Measurements from ENCODE around the gene WSCD2. TPM values are rescaled to one million over a fixed set of nuclear protein-coding genes. Genes with fewer than 3 reads are reported as not detected.

The WSCD2 gene
- total and polyA plus RNA-seq, 8 donors: 0.25 to 6.7 (median 1.4) TPM; not detected in 3

DNA sequence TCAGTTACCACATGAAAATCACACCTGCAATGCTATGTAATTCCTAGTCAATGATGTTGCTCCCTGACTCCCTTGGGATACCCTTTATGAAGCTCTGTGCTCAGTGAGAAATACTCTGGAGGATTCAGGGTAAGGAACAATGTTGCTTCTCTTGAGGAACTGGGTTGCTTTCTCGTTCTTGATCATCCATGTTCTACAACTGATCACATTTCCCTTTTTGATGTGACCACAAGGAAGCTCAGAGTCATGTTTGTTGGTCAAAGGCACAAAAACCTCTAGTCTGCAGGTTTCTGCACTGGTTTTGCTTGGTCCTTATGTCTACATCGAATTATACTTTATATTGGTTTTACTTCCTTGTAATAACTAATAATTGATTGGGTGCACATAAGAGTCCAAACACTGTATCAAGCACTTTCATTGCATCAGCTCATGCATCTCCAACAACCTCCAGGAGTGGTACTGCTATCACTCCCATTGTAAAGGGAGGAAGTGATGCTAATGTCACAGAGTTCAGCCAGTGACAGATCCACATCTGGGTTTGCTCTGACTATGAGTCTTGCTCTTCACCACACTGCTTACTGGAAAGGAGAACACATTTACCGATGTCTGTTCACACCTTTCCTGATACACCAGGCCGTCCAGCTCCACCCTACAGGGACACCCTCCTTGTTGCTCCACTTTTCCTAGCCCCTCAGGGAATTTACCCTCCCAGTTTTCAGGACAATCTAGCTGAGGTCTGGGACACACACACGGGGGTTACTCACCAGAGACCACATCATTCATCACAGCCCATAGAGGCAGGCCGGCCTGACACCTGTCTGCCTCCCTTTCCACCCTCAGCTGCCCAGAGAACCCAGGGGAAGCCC, 169.0 kb downstream of the WSCD2 start:
- peak overlapping the region in 2 of 5 donors; percentile 14 to 19 for H3K27ac ChIP-seq
- H3K27me3 ChIP-seq: peaks cover 0 to 6% (median 0%) of the 10 kb centered on the region in 3 donors
- H3K4me1 ChIP-seq: peaks cover 10 to 20% (median 11%) of the 10 kb centered on the region in 4 donors
- no peak overlapping the region for H3K4me3 ChIP-seq
- intact Hi-C loops (cut with DNase I; ENCODE audit: low total_unique reads): no loop called here
- no peak for DNase-seq
- H3K36me3 ChIP-seq: no peaks in the 10 kb centered on the region
- TF ChIP-seq POLR2AphosphoS5 (IDR thresholded peaks at IDR 0.05): no peak
- TF ChIP-seq POLR2A (IDR thresholded peaks at IDR 0.05): no peak
- no peak for TF ChIP-seq EP300 (IDR thresholded peaks at IDR 0.05)
- TF ChIP-seq, protein P1, sequence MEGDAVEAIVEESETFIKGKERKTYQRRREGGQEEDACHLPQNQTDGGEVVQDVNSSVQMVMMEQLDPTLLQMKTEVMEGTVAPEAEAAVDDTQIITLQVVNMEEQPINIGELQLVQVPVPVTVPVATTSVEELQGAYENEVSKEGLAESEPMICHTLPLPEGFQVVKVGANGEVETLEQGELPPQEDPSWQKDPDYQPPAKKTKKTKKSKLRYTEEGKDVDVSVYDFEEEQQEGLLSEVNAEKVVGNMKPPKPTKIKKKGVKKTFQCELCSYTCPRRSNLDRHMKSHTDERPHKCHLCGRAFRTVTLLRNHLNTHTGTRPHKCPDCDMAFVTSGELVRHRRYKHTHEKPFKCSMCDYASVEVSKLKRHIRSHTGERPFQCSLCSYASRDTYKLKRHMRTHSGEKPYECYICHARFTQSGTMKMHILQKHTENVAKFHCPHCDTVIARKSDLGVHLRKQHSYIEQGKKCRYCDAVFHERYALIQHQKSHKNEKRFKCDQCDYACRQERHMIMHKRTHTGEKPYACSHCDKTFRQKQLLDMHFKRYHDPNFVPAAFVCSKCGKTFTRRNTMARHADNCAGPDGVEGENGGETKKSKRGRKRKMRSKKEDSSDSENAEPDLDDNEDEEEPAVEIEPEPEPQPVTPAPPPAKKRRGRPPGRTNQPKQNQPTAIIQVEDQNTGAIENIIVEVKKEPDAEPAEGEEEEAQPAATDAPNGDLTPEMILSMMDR (IDR thresholded peaks at IDR 0.05): no peak
- WGBS, 5 donors: 72 to 86% (median 77%) methylated on average over 5 to 6 of the region's 6 CpGs
- no peaks in the 10 kb centered on the region for H3K9me3 ChIP-seq

DNA sequence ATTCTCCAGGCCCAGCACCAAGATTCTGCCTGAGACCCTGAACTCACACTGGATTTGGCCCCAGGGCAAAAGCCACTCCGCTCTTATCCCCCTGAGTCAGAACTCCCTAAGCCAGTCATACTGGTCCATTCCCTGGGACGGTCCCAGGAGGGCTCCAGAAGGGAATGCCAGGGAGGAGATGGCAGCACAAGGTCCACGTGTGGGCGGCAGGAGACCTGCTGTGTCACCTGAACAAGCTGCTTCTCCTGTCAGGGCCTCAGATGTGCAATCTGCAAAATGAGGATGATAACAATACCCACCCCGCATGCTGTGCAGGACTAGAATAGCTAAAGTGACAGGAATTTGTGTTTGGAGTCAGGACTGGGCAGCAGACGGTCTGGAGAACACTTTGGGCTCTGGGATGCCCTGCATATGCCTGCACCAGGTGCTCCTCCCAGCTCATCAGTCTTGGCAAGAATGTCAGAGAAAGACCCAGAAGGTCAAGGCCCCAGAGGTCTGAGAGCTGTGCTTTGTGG, 169.7 kb downstream of the WSCD2 start:
- Histone ChIP-seq H3K27ac (peak overlapping the region in 2 of 5 donors; percentile 14 to 19), H3K27me3 (peaks cover 0 to 6% (median 0%) of the 10 kb centered on the region in 3 donors), H3K4me3 (no peak overlapping the region), H3K4me1 (peaks cover 13 to 27% (median 17%) of the 10 kb centered on the region in 4 donors), H3K9me3 (no peaks in the 10 kb centered on the region), H3K36me3 (no peaks in the 10 kb centered on the region)
- no peak for TF ChIP-seq EP300 (IDR thresholded peaks at IDR 0.05)
- TF ChIP-seq, protein P1 (IDR thresholded peaks at IDR 0.05): no peak
- no peak for TF ChIP-seq POLR2AphosphoS5 (IDR thresholded peaks at IDR 0.05)
- no peak for DNase-seq
- 78 to 90% (median 88%) methylated on average over 6 of the region's 6 CpGs for WGBS, 5 donors
- intact Hi-C loops (cut with DNase I; ENCODE audit: low total_unique reads): no loop called here

DNA sequence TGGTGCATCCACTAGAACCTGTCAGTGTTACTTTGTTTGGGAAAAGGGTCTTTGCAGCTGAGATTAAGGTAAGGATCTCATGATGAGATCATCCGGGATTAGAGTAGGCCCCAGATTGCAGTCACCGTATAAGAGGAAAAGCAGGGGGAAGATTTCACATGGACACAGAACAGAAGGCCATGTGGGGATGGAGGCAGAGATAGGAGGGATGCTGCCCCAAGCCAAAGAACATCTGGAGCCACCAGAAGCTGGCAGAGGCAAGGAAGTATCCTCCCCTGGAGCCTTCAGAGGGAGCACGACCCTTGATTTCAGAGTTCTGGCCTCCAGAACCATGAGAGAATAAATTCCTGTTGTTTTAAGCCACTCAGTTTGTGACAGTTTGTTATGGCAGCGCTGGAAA, 170.4 kb downstream of the WSCD2 start:
- no peak for TF ChIP-seq POLR2A (IDR thresholded peaks at IDR 0.05)
- TF ChIP-seq EP300 (IDR thresholded peaks at IDR 0.05): no peak
- TF ChIP-seq, protein P1 (IDR thresholded peaks at IDR 0.05): no peak
- no peak for TF ChIP-seq POLR2AphosphoS5 (IDR thresholded peaks at IDR 0.05)
- H3K4me3 ChIP-seq: no peak overlapping the region
- no peaks in the 10 kb centered on the region for H3K9me3 ChIP-seq
- intact Hi-C loops (cut with DNase I; ENCODE audit: low total_unique reads): no loop called here
- DNase-seq: no peak
- peaks cover 16 to 34% (median 21%) of the 10 kb centered on the region in 4 donors for H3K4me1 ChIP-seq
- 72 to 79% (median 75%) methylated on average over 4 of the region's 4 CpGs for WGBS, 5 donors
- no peaks in the 10 kb centered on the region for H3K36me3 ChIP-seq
- H3K27ac ChIP-seq: no peak overlapping the region
- H3K27me3 ChIP-seq: peaks cover 0 to 6% (median 0%) of the 10 kb centered on the region in 3 donors

Other genes starting within 250 kb of the WSCD2 start
- 10 to 100 TPM in 1 of 5 donors, 1 to 10 TPM in 3, under 1 TPM in 1; 0.45 to 46.1 (median 6.4) TPM for gene CMKLR1, start 210.0 kb downstream of the WSCD2 start, total RNA-seq
- 1 to 10 TPM in 2 of 3 donors, under 1 TPM in 1; 0.73 to 2.6 (median 1.2) TPM for gene CMKLR1, start 210.0 kb downstream of the WSCD2 start, polyA plus RNA-seq

Measured in stomach (tissue), 9 donors.